ENCODE measurements around the gene TAOK3. TPM values are rescaled to one million over a fixed set of nuclear protein-coding genes. Genes with fewer than 3 reads are reported as not detected.
"Not testable (repeated sequence)": the region's sequence is repeated elsewhere in the genome, so short reads cannot be mapped to it uniquely, and the experiment has no call there.

Gene TAOK3
- total and polyA plus RNA-seq, 2 of the 4 experiments (the other 2 are of a cell fraction) = 26.3 to 54.5 TPM

DNA sequence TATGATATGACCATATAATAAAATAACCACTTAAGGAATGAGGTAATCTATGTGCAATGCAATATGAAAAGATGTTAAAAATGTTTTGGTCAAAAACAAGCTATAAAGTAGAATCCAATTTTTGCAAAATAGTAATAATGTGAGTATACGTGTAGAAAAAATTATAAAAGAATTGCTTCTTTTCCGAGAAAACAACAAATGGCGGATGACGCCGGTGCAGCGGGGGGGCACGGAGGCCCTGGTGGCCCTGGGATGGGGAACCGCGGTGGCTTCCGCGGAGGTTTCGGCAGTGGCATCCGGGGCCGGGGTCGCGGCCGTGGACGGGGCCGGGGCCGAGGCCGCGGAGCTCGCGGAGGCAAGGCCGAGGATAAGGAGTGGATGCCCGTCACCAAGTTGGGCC is 126.8 kb downstream of the TAOK3 start:
- H4K8ac ChIP-seq (ENCODE audit: low read depth in 2 of 2, low read length in 2 of 2); H3K9ac ChIP-seq (ENCODE audit: low read depth, low read length); H3K36me3 ChIP-seq (ENCODE audit: control insufficient read depth, insufficient read depth, low read length); CTCF ChIA-PET; BruUV-seq (replicated peaks); H2BK20ac ChIP-seq (ENCODE audit: low read depth, low read length); H4K5ac ChIP-seq (ENCODE audit: low read depth, low read length); H3K9me1 ChIP-seq (ENCODE audit: insufficient read depth, low read length); H2BK5ac ChIP-seq (ENCODE audit: low read depth, low read length, poor library complexity, severe bottlenecking); H2BK15ac ChIP-seq (ENCODE audit: low read depth, low read length); H3K4ac ChIP-seq (ENCODE audit: low read depth, low read length); H2AK5ac ChIP-seq (ENCODE audit: low read depth, low read length); H2BK120ac ChIP-seq (ENCODE audit: low read depth, low read length); H3K27me3 ChIP-seq (ENCODE audit: control insufficient read depth, insufficient read depth, low read length); H3K4me1 ChIP-seq (ENCODE audit: control insufficient read depth, insufficient read depth, low read length); H3K14ac ChIP-seq (replicated peaks; ENCODE audit: low read depth, low read length); H2AFZ ChIP-seq (replicated peaks; ENCODE audit: low read length, poor library complexity); H2AK9ac ChIP-seq (replicated peaks; ENCODE audit: low read depth, low read length, poor library complexity); intact Hi-C loops (cut with micrococcal nuclease); H3K18ac ChIP-seq (ENCODE audit: low read depth, low read length); in situ Hi-C loops (cut with MboI; ENCODE audit: low sequenced_read_pairs); H3K23ac ChIP-seq (ENCODE audit: low read depth, low read length); H4K91ac ChIP-seq (ENCODE audit: insufficient read depth, low read depth, low read length); POLR2A ChIA-PET (ENCODE audit: unreplicated experiment); H3K27ac ChIP-seq (ENCODE audit: insufficient read depth, low read length); H3K4me2 ChIP-seq (ENCODE audit: low read depth, low read length); dilution Hi-C loops (cut with HindIII; ENCODE audit: low sequenced_read_pairs, unreplicated experiment); H4K20me1 ChIP-seq (ENCODE audit: insufficient read depth, low read length); DNase-seq; H3K56ac ChIP-seq (ENCODE audit: extremely low read depth, insufficient read depth, low read length); ATAC-seq (ENCODE audit: low read depth); H3K4me3 ChIP-seq (ENCODE audit: insufficient read depth, low read depth, low read length); H3K9me3 ChIP-seq (ENCODE audit: control insufficient read depth, insufficient read depth, low read length): not testable (repeated sequence)
- WGBS, 2 experiments (ENCODE audit: extremely low coverage in 2 of 2, insufficient read length in 1 of 2) = no CpG with 5 or more reads among the region's 26 CpGs
- H3K79me1 ChIP-seq (ENCODE audit: low read depth in 1 of 2, low read length in 2 of 2) = peaks cover 0 to 11% of the 10 kb centered on the region in 2 experiments; a peak in 2 of 4 replicates
